GM18499 (cell line): ENCODE results near the gene MAP7.
"Not testable (repeated sequence)": the region's sequence is repeated elsewhere in the genome, so short reads cannot be mapped to it uniquely, and the experiment has no call there.

Experiments
- ATAC-seq: cut with Tn5 transposase; IDR thresholded peaks from one replicate; pipeline ENCODE4 v1.9.1; 2021; ENCODE audit warnings: moderate number of reproducible peaks; ENCODE audit not compliant: insufficient read depth, unreplicated experiment

The MAP7 gene

GRCh38 chr6:136550330-136551071 is at the start of gene MAP7:
Gene MAP7 (minus strand): TSS chr6:136550422. CDS start chr6:136550408, 14 bp downstream.
- no peak for ATAC-seq

DNA sequence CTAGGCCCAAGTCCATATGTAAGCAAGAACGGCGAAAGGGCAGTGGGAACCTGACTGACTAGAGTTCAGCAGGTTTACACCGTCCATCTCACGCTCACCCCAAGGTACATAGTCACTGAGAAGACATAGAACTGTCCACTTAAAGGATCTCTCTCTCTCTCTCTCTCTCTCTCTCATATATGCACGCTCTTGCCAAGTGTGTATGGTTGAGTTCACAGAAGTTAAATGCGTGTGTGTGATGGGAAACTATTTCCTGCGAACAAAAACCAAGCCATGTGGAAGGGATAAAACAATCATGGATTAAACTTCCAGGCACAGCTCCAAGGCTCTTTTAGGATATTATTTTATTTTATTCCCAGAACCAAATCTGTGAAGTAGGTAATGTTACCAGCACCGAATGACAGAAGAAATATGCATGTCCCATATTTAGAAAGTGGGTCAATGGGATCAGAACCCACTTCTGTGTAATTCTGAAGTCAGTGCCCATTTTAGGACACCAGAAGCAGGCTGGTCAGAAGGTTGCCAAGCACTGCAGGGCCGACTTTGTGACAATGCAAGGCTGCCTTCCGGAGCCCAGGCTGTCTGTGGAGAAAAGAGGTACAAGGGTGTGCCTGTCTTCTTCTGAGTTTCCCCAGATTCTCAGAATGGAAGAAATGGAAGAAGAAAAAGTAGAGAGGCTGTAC is 49.2 kb upstream of the MAP7 start:
- ATAC-seq = no peak

DNA sequence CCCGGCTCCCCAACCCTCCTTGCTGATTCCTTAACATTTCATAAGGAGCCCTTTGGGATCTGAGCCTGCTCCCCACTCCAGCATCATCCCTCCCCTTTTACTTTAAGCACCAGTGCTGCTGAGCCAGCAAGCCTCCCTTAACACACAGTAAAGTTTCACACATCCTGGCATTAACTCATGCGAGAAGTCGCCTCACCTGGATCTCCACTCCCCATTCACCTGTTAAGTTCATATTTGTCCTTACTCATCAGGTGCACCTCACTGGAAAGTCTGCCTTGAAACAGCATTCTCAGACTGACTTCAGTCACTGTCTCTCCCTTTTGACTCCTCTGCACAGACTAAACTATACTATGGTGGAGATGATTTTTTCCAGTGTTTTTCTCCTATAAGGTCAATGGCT is 47.8 kb upstream of the MAP7 start:
- ATAC-seq = no peak

- ATAC-seq = no peak
Measured at GRCh38 chr6:136594671-136595070, 44.4 kb upstream of the MAP7 start.

- peak; percentile 92 for ATAC-seq
Measured at GRCh38 chr6:136593748-136594490, 43.7 kb upstream of the MAP7 start.

- no peak for ATAC-seq
Measured at GRCh38 chr6:136592930-136593673, 42.9 kb upstream of the MAP7 start.

DNA sequence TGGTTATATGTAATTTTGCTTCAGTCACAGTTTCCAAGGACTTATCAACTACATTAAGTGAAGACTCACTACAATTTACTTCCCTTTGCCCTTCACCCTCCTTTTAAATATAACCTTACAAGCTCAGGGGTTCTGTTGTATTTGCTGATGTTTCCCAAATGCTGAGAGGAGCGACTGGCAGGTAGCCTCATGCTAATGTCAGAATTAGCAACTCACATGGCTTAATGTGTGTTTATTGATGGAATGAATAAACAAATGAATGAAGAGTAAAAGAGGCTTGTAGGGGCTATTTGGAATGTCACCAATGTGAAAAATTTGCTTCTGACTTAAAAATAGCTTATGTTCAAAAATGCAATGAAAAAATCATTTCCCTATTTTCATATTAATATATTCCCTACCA is 41.4 kb upstream of the MAP7 start:
- ATAC-seq = no peak

DNA sequence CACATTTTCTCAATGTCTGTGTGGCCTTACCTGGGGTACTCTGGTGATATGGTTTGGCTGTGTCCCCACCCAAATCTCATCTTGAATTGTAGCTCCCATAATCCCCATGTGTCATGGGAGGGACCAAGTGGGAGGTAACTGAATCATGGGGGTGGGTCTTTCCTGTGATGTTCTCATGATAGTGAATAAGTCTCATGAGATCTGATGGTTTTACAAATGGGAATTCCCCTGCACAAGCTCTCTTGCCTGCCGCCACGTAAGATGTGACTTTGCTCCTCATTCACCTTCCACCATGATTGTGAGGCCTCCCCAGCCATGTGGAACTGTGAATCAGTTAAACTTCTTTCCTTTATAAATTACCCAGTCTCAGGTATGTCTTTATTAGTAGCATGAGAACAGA is 40.6 kb upstream of the MAP7 start:
- ATAC-seq = not testable (repeated sequence)

DNA sequence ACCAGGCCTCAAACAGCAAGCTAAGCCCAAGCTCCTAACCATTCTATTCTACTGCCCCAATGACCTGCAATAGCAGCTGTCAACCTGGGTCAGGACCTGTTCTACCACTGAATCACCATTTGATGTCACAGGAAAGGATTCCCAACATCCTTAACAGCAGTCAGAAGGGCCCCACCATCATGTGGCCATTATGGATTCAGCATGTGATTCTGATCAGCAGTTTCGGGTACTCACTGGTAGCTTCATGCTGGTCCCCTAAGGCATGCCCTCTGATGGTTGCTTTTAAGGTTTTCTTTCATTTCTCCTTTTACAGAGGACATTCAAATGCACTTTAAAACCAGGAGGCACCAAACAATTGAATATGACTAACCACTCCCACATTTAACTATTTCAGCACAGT is 37.3 kb upstream of the MAP7 start:
- ATAC-seq = no peak

DNA sequence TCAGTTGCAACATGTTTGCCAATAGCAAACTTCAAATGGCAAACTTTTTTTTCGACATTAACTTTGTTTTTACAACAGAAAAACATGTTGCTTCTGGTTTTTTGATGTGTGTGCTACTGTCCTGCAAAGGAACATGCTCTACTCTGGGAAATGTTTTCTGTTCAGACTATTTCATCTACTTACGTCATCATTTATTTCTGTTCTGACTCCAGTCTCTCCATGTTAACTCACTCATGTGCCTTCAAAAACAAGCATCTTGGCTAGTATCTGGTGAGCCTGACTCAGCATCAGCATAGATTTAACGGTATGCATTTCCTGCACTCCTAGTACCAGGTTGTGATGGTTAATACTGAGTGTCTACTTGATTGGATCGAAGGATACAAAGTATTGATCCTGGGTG is 36.1 kb upstream of the MAP7 start:
- no peak for ATAC-seq

- not testable (repeated sequence) for ATAC-seq
Measured at GRCh38 chr6:136585523-136585922, 35.3 kb upstream of the MAP7 start.

DNA sequence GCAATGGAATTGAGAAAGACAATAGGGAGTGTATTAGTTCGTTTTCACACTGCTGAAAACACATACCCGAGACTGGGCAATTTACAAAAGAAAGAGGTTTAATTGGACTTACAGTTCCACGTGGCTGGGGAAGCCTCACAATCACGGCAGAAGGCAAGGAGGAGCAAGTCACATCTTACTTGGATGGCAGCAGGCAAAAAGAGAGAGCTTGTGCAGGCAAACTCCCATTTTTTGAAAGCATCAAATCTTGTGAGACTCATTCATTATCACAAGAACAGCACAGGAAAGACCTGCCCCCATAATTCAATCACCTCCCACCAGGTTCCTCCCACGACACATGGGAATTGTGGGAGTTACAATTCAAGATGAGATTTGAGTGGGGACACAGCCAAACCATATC is 34.1 kb upstream of the MAP7 start:
- not testable (repeated sequence) for ATAC-seq

DNA sequence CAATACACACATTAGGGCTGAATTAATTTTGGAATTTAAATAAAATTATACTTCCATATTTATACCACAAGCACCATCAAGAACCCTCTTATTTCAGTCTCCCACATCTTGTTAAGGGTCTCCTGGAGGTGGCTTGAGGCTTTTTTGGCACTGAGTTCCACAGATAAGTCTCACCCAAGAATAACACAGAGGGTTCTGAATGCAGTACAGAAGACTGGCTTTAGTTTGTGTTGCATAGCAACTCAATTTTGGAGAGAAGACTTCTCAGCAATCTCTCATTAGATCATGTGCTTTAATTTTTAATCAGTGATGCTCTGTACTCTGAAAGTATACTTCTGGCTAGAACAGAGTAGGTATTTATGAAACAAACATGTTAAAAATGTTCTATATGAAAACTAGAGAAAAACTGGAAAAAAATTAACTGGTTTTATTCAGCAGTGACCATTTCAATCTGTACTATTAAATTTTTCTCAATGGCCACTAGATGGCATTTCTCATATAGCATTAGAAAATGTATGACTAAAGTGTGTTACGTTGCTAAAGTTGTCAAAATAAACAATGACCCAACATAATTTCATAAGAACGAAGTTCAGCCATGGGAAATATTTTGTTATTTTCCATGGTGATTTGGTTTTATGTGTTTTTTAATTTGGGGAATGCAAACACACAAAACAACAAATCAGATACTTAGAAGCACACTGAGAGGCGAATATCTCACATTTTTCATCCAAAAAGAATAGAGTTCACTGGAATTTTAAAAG is 32.7 kb upstream of the MAP7 start:
- no peak for ATAC-seq

- no peak for ATAC-seq
Measured at GRCh38 chr6:136579800-136580199, 29.6 kb upstream of the MAP7 start.

DNA sequence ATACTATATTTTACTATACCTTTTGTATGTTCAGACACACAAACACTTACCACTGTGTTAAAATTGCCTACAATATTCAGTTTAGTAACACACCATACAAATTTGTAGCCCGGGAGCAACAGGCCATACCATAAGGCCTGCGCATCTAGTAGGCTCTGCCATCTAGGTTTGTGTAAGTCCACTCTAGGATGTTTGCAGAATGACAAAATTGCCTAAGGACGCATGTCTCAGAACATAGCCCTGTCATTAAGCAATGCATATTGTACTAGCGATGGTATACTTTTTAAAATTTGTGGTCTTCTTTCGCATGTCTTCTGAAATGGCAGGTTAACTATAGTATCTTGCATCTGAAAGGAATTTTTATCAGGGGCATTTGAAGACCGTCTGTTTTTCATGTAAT is 26.6 kb upstream of the MAP7 start:
- no peak for ATAC-seq

DNA sequence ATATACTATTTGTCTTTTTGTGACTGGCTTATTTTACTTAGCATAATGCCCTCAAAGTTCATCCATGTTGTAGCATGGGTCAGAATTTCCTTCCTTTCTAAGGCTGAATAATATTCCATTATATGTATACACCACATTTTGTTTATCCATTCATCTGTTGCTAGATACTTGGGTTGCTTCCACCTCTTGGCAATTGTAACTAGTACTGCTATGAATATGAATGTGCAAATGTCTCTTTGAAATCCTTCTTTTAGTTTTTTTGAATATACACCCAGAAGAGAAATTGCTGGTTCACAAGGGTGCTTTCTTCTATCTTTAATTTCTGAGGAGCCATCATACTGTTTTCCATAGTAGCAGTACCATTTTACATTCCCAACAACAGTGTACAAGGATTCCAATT is 21.3 kb upstream of the MAP7 start:
- no peak for ATAC-seq

- ATAC-seq = no peak
Measured at GRCh38 chr6:136571065-136571464, 20.8 kb upstream of the MAP7 start.

GRCh38 chr6:136568129-136568528 is 17.9 kb upstream of the MAP7 start:
- no peak for ATAC-seq

DNA sequence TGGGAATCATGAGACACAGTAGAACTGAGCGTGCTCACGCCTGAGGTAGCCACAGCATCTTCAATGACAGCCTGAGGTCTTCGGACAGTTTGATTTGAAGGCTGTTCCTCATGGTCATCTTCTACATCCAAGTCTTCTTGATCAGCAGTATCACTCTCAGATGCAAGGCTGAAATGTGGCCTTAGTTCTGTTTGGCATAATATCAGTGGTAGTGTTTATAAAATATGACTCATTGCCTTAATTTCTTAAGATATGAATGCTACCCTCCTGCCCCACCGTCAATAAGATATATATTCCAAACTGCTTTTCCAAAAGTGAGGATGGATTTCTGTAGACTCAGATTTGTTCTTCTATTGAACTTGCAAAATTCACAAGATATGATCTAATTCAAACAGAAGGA is 17.5 kb upstream of the MAP7 start:
- no peak for ATAC-seq

DNA sequence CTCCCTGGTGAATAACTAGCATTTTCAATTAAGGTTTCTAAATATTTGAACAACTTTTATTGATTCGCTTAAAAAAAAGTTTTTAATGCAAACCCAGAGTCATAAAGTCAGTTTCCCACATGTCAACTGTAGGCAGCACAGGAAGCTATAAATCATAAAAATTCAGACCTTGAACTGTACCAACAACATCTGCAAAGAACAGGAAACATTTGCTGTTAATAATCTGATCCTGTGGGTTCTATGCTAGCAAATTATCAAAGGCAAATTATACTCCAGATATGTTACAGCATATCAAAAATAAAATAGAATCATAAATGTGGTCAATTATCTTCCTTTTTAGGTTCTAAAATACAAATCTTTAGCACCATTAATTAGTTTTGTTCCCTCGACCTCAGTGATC is 16.6 kb upstream of the MAP7 start:
- no peak for ATAC-seq
